GM19455 (cell line): ENCODE measurements around the gene NSUN2.
"Not testable (repeated sequence)": the region's sequence is repeated elsewhere in the genome, so short reads cannot be mapped to it uniquely, and the experiment has no call there.

Experiments
- ATAC-seq: cut with Tn5 transposase; IDR thresholded peaks from one replicate; pipeline ENCODE4 v1.9.1; 2021; ENCODE audit not compliant: unreplicated experiment

NSUN2 gene

DNA sequence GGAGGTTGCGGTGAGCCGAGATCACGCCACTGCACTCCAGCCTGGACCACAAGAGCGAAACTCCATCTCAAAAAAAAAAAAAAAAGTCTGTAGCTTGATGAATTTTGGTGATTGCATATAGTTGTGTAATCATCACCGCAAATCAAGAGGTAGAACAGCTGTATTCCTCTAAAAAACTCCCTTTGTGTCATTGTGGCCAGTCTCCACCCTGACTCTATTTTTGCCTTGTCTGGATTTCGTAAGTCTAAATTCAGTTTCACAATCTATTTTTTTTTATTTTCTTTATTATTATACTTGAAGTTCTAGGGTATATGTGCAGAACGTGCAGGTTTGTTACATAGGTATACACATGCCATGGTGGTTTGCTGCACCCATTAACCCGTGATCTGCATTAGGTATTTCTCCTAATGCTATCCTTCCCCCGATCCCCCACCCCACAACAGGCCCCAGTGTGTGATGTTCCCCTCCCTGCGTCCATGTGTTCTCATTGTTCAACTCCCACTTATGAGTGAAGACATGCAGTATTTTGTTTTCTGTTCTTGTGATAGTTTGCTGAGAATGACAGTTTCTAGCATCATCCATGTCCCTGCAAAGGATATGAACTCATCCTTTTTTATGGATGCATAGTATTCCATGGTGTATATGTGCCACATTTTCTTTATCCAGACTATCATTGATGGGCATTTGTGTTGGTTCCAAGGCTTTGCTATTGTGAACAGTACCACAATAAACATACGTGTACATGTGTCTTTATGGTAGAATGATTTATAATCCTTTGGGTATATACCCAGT lies 12.9 kb upstream of the NSUN2 start:
- not testable (repeated sequence) for ATAC-seq

GRCh38 chr5:6644794-6645241 lies 12.0 kb upstream of the NSUN2 start:
- no peak for ATAC-seq

DNA sequence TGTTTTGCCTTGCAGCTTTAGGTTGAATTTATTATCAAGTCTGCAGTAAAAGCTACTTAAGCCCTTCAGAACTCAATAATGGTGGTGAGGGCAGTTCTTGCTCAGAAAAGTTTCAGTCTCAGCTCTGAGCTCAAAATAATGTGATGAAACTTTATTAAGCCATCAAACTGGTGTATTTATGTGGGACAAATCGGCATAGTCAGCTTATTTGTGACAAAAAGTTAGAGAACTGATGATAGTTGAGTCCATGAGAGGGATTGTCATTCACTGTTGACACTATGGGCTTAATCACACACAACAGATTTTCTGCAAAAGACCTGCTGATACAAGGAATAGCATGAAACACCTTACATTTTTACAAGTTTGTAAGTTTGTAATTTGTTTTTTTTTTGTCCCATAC lies 9.8 kb upstream of the NSUN2 start:
- no peak for ATAC-seq

- ATAC-seq: no peak
These were observed 5.4 kb upstream of the NSUN2 start for GRCh38 chr5:6638236-6638635.

GRCh38 chr5:6637590-6637989 lies 4.7 kb upstream of the NSUN2 start:
- no peak for ATAC-seq

GRCh38 chr5:6637022-6637421 lies 4.2 kb upstream of the NSUN2 start:
- ATAC-seq: no peak

DNA sequence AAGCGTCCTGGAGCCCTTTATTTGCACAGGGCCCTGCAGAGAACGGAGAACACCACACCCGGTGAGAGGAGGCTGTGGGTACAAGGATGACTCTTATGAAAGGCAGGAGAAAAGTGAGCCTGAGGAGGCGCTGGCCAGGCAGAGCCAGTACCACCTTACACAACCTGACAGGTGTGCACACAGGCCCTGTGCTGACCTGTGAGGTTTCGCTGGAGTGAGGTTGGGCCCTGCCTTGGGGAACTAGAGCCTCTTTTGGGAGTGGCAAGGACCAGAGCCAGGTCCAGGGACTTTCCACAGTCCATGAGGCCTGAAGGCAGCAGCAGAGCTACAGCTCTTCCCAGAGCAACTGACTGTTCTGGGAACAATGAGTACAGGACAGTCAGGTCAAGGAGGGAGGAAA lies 3.4 kb upstream of the NSUN2 start:
- no peak for ATAC-seq

GRCh38 chr5:6634788-6635430 lies 2.1 kb upstream of the NSUN2 start:
- no peak for ATAC-seq

GRCh38 chr5:6634306-6634705 lies 1.5 kb upstream of the NSUN2 start:
- ATAC-seq: no peak

GRCh38 chr5:6633469-6634245 lies 813 bp upstream of the NSUN2 start:
- peak; percentile 53 for ATAC-seq

DNA sequence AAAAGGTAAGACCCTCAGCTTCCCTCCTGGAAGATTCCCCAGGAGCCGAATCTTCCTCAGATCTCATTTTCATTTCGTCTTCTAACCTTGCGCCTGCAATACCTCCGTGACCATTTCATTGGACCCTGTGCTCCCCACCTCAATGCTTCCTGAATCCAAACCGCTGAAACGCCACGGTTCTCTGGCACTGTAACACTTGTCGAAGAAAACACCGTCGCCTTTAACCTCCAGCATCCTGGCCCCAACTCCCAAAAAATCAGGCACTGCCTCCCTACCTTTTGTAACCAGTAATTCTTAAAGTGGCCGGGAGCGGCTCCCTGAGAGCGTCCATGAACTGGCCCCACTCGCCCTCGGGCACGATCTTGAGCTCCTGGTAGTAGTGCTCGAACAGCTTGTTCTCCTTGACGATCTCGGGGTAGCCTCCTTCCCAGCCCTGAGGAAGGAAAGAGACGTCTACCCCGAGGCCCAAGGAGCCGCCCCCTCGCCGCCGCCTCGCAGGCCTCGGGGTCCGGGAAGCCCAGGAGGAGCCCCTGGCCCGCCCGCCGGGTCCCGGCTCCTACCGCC lies 438 bp downstream of the NSUN2 start:
- ATAC-seq: peak; percentile 11

DNA sequence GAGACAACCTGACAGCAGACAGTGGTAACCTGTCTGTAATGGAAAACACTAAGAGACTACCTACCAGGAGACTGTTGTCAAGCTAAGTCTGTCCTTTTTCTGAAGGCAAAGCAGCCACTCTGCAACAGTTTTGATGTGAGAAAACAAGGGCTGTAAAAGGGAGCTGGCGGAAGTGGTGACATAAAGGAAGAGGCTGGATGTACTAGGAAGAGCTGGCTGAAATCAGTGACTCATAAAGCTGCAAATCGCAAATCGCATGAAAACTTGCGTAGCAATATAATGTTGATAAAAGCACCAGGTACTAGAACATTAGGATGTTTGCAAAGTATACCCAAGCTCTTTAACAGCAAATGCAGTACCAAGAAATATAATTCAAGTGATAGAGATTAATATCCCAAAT lies 1.4 kb downstream of the NSUN2 start:
- no peak for ATAC-seq

- no peak for ATAC-seq
These were observed 6.3 kb downstream of the NSUN2 start for GRCh38 chr5:6626508-6626907.

GRCh38 chr5:6623941-6624340 lies 8.9 kb downstream of the NSUN2 start:
- no peak for ATAC-seq

GRCh38 chr5:6623228-6623627 lies 9.6 kb downstream of the NSUN2 start:
- no peak for ATAC-seq

DNA sequence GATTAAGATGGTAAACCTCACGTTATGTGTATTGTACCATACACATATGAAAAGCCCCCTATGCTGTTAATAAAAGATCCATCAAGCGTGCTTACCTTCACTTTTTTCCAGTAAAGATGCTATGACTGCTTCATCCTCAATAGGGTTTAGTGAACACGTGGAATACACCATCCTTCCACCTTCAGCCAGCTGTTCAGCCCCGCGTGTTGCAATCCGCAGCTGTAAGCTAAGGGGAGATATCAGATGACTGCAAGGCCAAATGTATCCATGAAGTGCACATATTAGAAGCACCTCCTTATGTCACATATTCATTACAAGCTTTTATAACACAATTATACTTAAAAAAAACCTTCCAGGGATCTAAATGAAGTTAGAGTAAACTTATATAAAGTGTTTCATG lies 16.2 kb downstream of the NSUN2 start:
- no peak for ATAC-seq

- no peak for ATAC-seq
These were observed 17.6 kb downstream of the NSUN2 start for GRCh38 chr5:6615034-6615815.

- ATAC-seq: no peak
These were observed 21.2 kb downstream of the NSUN2 start for GRCh38 chr5:6611334-6612256.

DNA sequence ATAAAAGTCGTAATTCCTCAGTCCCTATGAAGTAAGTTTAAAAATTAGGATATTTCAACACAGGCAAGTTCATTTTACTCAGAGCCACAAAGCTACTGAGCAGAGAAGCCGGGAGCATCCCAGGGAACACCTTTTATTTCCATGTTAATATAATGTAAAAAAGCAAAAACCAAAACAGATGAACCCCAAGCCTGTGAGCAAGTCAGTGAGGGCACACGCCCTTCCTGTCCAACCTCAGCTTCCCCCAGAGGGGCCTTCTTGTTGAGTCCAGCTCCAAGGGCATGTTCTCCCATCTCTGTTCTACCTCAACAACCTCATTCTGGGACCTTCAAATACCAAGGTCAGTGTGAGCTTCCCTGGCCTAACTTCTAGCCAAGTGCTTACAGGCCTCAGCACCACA lies 24.8 kb downstream of the NSUN2 start:
- ATAC-seq: no peak

DNA sequence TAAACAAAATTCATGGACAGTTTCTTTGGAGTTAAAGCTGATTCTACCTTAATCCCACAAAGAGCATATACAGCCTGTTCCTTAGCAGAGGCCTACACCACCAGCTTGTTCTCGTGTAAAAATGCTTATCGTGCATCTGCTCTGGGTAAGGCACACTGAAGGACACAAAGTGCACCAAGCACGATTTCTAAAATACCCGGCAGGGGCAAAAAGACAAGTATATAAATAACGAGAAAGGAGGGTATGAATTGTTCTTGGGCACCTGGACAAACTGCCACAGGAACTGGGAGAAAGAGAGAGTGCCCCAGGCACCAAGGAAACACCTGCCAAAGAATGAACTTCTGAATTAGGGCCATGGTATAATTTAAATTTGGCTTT lies 25.3 kb downstream of the NSUN2 start:
- no peak for ATAC-seq
